HG02623 (cell line): ENCODE data around the gene UBN1.
"Not testable (repeated sequence)": the region's sequence is repeated elsewhere in the genome, so short reads cannot be mapped to it uniquely, and the experiment has no call there.

Experiments used
- ATAC-seq: cut with Tn5 transposase; IDR thresholded peaks from one replicate; pipeline ENCODE4 v1.9.1; 2021; ENCODE audit warnings: moderate library complexity; ENCODE audit not compliant: unreplicated experiment

UBN1 gene

DNA sequence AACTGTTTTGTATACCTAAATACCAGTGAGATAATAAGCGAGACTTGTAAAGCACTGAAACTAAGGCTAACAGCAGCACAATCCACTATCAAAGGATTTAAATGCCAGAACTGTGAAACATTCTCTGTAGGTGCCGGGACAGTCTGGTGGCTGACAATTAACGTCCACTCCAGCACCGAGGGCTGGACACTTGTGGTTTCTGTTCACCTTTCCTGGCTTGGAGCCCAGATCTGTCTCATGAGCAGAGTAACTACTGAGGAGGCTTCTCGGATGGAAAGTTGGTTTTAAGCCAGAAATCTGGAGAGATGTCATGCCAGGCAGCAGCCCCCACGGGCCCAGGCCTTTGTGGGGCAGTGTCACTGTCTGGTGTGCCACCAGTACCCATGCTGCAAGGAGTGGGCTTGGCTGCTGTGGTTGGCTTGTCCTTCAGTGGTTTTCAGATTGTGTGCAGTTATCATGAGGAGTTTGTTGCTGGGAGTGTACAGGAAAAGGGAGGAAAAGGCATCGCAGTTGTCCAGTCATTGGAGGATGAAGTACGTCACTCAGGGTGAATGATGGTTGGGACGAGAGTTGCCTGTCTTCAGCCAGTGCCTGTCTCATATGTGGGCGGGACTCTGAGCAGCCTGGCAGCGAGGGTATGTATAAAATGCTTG, 35.5 kb downstream of the UBN1 start:
- ATAC-seq: no peak

DNA sequence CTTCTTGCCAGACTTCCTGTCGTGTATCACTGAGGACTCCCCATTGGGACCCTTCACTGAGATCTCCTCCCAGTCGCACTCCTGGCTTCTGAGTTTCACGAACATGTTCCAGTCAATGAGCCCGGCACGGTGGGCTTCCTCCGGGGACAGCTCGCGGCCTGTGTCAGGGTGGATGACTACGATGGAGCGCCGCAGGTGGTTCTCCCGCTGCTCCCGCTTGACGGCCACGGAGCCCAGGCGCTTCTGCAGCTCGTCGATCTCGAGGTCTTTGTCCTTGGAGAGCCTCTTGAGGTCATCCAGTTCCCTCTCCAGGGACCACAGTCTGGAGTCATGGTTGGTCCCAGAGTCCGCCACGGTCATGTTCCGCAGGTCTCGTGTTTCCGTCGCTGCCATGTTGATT, 36.2 kb downstream of the UBN1 start:
- no peak for ATAC-seq

DNA sequence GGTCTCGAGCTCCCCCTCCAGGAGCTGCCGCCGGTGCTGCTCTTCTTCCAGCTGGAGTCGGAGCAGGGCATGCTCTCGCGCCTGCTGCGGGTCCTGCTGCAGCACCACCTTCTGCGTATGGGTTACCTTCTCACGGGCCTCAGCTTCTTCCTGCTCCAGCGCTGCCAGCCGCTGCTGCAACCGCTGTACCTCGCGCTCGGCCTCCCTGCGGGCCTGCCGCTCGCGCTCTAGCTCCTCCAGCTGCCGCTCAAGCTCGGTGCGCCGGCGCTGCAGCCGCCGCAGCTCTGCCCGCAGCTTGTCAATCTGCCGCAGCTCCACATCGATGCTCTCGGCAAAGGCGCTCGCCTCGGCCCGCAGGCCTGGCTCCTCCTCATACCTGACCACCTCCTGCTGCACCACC, 36.9 kb downstream of the UBN1 start:
- no peak for ATAC-seq

DNA sequence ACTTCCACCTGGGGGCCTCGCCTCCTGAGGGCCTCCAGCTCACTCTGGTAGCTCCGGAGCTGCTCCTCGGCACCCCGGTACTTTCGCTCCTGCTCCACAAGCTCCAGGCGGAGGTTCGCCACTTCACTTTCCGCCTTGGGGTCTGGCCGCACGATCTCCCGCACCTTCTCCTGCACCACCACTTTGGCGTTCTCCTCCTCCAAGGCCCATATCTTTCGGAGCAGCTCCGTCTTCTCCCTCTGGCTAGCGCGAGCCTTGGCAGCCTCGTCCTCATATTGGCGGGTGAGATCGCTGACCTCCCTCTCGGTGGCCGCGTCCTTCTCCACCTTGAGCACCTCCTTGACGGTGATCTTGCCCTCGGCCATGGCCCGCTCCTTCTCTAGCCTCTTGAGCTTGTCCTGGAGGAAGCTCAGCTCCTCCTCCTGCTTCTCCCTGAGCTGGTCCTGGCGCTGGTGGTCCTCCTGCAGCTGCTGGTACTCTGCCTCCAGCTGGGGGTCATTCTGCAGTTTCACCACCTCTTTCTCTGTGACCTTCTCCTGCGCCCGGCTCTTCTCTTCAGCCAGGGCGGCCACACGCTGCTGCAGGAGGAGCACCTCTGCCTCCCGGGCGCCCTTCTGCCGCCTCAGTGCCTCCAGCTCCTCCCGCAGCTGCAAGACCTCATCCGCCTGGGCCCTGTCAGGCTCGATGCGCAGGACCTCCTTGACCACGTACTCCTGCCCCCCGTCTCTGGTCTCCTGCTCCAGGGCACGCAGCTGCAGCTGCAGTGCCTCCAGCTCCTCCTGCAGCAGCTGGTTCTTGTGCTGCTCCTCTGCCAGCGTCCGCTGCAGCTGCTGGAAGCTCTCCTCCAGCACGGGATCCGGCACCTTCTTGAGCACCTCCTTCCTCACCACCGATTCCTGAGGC, 37.9 kb downstream of the UBN1 start:
- no peak for ATAC-seq

DNA sequence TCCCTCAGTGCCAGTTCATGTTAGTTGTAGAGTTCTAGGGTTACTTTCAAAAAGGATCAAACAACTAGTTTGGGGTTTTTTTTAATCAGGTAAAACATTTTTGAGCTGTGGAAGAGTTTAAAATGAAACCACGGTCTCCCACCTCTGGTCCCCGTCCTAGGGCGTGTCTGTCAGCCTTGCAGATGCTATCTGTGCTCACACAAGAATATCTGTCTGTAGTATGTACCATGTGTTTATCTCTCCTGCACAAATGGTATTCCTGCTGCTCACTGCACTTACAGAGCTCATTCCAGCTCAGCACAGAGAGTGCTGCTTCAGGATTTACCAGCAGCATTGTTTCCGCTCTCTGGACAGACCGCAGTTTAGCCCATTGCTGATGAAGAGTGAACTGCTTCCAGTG, 38.9 kb downstream of the UBN1 start:
- no peak for ATAC-seq

DNA sequence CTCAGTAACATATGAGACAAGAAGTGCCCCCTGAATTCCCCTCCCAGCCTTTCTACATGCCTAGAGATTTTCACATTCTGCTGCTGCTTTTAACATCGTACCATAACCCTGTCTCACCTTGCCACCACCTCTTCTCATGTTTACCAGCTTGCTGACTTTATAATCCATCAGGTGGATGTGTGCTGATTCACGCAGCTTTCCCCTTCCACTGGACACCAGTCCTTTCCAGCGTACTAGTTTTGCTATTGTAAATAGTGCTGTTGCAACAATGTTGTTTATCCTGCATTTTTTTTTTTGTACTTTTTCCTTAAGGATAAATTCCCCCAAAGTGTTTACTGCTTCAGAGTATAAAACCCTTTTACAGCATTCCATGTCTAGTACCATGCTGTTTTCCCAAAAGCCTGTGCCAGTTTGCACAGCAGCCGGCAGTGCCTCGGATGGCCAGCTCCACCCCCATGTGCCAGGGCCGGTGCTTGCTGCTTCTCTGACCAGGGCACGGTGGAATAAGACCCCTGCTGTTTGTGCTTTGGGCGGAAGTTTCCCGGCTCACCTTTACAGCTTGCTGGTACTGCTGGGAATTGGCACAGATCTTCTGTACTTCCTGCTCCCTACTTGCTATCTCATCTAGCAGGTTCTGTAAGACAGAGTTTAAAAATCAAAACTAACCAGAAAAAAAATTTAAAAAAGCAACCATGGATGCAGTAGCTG, 41.3 kb downstream of the UBN1 start:
- ATAC-seq: no peak

DNA sequence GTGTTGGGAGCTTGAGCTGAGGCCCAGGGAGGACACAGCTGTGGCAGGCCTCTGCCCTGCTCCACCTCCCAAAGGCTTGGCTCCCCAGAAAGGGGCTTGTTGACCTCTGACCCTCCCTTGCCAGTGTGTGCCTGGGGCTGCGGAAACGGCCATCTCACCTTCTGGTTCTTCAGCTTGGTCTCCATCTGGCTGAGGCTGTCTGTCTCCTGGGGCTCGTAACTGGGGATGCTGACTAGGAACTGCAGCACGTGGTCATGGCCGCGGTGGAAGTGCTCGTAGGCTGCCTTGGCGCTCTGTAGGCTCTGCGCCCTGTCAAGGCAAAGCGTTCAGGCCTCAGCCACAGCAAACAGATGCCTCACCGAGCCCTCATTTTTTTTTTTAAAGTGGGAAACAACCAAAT, 42.7 kb downstream of the UBN1 start:
- ATAC-seq: no peak

DNA sequence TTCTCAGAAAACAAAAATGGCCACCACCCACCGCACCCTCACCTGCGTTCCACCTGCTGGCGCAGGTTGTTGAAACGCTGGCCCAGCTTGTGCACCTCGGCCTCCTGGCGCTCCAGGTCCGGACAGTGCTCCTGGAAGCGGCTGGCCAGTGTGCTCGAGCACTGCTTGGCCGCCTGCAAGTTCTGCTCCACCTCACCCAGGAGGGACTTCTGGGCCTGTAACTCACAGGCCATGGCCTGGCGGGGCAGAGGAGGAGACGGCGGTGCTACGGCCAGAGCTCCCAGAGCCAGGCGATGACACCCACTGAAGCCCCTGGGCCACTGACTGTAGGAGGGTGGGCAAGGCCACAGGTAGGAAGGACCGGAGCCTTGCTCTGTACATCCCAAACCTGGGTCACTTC, 43.4 kb downstream of the UBN1 start:
- no peak for ATAC-seq

DNA sequence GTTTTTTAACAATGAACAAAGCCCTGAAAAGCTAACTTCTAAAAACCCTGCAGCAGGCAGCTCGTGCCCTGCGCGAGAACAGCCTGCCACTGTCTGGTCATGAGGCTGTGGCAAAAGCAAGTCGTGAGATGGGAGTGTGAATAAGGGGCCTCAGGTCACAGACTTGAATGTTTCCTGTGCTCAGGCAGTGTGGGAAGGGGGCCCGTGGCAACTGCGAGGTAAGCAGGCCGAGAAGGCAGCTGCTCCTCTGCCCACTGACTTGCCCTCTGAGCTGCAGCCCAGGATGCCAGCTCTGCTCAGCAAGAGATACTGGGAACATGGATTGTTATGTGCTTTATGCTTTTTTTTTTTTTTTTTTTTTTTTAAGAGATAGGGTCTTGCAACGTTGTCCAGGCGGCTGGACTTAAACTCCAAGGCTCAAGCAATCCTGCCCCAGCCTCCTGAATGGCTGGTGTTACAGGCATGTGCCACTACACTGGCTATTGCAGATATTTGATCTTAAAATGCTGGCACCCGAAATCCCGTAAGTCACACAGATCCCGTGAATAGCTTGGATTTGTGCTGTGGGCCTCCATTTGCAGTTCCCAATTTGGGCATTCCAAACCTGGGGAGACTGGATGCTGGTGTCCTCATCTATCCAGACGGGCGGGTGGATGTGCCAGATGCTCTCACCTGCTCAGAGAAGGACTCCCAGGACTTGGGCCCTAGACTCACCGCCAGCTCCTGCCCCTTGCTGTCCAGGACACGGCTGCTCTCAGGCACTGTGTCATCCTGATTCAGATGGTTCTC, 44.0 kb downstream of the UBN1 start:
- no peak for ATAC-seq

DNA sequence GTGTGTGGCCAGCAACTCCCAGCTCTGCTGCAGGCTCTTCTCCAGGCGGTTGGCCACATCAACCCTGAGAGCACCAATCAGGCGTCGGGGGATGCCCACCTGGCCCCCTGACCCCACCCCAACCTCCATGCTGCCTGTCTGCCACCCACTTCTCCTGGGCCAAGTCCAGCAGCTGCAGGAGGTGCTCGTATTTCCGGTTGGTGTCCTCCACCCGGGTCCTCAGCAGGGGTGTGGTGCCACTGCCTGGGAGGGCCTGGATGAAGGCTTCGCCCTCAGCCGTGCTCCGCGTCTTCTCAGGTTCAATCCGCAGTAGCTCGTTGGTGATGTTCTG, 44.6 kb downstream of the UBN1 start:
- ATAC-seq: no peak

DNA sequence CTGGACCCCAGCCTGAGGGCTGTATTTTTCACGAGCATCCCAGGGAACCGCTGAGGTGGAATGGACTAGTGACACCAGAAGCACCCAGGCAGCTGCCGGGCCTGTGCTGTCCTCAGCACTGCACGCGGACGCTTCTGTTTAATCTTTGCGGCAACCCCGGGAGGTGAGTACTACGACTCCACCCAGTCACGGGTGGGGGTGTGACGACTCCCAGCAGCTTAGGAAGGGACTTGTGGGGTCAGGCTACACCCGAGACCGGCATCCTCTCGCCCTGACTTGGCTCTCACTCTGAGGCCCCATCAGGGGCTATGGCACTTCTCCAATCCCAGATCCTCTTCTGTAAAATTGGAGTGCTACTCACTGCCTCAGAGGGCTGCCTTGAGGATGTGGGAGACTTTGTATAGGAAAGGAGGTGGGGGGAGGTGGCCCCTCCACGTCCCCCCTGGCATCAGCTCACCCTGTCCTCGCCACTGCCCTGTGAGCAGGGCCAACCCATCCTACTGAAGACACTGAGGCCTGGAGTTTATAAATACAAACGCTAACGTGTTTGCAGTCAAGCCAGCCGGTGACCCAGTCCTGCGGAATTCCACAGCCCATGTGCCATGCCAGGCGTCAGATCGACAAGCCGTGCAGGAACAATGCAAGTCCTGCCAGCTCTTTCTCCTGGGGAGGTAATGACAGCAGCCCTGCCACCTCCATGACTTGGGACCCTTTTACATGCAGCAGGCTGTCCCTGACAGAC, 45.3 kb downstream of the UBN1 start:
- ATAC-seq: no peak

DNA sequence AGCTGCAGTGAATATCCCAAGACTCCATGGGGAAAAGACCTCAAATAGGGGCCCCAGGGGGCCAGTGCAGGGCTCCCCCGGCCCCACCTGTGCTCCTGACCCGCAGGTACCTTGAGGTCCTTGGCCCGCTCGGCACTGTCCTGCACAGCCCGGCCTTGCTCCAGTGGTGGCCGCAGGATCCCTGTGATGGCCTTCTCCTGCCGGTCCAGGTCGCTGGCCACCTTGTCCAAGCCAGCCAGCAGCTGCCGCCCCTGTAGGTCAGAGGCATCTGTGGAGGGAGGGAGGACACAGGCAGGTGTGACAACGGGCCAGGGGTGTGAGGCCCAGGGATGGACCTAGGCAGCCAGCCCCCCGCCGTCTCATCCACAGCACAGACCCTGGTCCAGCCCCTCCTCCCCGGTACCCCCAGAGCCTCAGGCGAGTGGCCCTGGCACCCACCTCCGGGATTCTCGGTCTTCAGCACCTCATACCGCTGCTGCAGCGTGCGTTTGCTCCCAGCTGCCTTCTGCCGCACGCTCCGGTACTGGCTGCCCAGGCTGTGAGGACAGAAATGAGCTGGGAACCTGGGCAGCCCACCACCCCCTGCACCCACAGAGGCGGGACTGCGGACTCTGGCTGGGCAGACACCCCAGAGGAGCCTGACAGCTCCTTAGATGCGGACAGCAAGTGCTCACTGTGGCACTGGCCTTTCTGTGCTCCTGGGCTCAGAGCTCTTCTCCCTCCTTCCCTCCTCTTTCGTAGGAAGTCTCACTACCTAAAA, 46.0 kb downstream of the UBN1 start:
- ATAC-seq: no peak

DNA sequence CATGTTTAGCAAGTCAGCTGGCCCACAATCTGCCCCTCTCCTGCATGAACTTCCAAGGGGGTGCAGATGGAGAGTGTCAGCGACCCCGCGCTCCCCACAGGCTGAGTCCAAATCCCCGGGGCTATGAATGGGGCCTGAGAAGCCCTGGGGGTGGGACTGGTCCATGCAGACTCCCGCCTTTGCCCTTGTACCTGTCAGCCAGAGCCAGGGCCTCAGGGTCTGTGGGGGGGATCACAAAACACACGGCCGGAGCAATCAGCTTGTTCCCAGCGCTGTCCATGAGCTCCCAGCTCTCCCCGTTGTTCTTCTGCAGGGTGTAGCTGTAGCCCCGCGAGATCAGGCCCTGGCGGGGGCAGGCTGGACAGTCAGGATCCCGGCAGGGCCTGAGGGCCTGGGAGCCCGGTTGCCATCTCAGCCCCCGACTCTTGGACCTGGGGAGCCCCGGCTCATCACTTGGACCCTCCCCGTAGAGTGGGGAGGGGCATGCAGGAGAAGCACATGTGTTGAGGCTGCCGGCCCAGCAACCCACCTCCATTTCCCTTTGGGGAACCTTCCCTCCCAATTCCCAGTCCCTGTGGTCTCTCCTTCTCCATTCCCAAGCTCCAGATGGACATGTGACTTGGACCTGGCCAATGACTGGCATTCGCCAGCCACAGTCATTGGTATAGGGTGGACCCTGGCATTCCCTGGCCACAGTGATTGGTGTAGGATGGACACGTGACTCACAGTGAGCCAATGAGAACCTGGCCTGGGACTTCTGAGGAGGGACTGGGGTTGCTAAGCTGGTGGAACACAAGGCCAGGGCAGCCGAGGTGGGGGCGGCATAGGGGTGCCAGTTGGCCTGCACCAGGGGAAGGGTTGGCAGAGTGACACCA, 47.2 kb downstream of the UBN1 start:
- ATAC-seq: no peak

DNA sequence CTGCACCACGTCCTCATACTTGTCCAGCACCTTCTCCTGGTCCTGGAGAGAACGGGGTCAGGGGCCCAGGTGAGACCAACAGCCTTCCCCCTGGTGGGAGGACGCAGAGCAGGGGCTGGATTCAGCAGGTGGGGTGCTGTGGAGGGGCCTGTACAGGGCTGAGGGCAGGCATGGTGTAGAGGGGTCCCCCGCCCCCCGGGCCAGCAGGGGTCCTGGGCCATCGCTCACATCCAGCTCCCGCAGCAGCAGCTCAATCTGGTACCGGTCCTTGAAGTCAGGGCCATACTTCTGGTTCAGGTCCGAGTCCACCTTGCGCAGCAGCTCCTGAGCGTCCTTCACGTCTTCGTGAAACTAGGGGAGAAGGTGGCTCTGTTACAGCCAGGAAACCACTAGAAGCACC, 48.1 kb downstream of the UBN1 start:
- no peak for ATAC-seq

DNA sequence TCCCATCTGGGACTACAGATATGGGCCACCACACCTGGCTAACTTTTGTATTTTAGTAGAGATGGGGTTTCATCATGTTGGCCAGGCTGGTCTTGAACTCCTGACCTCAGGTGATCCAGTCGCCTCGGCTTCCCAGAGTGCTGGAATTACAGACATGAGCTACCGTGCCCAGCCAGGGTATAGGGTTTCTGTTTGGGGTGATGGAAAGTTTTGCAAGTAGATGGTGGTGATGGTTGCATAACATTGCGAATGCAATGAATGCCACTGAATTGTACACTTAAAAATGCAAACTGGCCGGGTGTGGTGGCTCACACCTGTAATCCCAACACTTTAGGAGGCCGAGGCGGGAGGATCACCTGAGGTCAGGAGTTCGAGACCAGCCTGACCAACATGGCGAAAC, 49.5 kb downstream of the UBN1 start:
- ATAC-seq: not testable (repeated sequence)

DNA sequence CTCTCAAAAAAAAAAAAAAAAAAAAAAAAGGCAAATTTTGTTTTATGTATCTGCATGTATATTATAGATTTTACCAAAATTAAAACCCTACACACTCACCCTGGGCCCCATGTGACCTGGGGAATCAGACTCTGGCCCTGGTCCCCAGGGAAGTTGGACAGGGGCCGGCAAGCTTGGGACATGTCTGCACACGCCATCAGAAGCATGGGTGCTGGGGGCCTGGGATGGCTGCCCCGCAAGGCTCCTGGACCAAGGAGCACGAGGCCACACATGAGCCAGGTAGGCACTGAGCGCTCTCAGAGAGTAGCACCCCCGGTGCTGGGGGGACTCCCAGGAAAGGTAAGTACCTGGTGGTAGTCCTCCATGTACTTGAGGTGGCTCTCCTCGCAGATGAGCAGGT, 50.0 kb downstream of the UBN1 start:
- no peak for ATAC-seq

DNA sequence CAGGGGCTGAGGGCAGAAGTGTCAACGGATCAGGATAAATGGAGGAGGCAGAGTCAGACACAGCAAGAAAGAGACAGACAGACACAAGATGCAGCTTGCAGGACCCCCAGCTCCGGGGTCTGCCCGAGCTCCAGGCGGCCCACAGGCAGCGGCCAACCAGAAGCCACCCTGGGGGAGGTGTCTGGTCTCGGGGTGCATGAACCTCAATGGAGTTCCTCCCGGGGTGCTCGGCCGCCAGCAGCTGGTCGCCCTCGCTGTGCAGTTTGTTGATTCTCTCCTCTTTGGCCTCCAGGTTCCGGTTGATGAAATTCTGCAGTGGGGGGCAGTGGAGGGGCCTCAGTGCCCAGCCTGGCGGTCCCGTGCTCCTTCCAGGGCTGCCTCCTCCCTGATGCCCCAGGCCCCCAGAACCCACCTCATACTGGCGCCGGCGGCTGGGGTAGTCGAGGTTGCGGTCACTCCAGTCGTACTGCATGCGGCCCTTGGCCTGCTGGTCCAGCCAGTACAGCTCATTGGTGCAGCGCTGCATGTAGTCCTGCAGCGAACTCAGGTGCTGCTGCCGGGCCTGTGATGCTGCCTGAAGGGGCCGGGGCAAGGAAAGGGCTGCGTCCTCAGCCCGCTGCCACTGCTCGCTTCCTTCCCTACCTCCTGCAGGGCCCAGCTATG, 51.7 kb downstream of the UBN1 start:
- ATAC-seq: no peak

DNA sequence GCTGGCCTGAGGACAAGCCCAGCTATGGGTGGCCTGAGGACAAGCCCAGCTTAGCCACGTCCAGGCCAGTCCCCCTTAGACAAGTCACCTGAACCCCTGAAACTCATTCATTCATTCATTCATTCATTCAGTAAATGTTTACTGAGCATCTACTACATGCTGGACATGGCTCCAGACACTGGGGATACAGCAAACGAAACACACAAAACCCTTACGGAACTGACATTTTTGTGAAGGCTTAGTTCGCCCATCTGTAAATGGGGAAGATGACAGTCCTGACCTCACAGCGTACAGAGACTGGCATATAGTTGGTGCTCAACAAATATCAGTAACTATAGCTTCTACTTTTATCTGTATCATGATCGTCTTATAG, 52.2 kb downstream of the UBN1 start:
- no peak for ATAC-seq
